ENCODE data around the gene USO1. TPM values are rescaled to one million over a fixed set of nuclear protein-coding genes. Genes with fewer than 3 reads are reported as not detected.

The USO1 gene
- total RNA-seq, 2 donors from 2014 or later: 52.0 to 53.3 TPM

DNA sequence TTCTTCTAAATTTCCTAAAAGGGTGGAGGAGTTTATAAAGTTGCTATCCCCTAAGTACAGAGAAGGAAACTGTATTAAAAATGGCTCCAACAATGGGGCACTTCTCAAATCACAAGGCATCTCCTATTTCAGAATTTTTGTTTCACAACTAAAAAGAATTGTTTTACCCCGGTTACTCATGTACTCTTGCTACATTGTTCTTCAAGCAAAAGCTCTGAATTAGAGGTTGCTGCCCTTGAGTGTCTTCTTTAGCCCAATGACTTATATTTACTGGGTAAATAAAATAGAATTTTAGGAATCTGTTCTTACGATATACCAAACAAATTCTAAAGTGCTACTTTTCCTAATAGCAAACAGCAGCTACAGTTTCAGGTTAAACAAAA is 110.4 kb downstream of the USO1 start:
- Histone ChIP-seq H3K4me3 (no peak overlapping the region), H3K4me1 (replicated peaks) (no peaks in the 10 kb centered on the region), H3K9me3 (no peaks in the 10 kb centered on the region), H3K27me3 (replicated peaks; ENCODE audit: insufficient read depth) (no peaks in the 10 kb centered on the region), H3K36me3 (no peaks in the 10 kb centered on the region), H3K27ac (no peak overlapping the region)
- DNase-seq (ENCODE audit: low spot score): no peak
- TF ChIP-seq POLR2A (IDR thresholded peaks at IDR 0.05): no peak
- TF ChIP-seq, protein P1, sequence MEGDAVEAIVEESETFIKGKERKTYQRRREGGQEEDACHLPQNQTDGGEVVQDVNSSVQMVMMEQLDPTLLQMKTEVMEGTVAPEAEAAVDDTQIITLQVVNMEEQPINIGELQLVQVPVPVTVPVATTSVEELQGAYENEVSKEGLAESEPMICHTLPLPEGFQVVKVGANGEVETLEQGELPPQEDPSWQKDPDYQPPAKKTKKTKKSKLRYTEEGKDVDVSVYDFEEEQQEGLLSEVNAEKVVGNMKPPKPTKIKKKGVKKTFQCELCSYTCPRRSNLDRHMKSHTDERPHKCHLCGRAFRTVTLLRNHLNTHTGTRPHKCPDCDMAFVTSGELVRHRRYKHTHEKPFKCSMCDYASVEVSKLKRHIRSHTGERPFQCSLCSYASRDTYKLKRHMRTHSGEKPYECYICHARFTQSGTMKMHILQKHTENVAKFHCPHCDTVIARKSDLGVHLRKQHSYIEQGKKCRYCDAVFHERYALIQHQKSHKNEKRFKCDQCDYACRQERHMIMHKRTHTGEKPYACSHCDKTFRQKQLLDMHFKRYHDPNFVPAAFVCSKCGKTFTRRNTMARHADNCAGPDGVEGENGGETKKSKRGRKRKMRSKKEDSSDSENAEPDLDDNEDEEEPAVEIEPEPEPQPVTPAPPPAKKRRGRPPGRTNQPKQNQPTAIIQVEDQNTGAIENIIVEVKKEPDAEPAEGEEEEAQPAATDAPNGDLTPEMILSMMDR (IDR thresholded peaks at IDR 0.05): no peak
- no peak for TF ChIP-seq POLR2AphosphoS5 (IDR thresholded peaks at IDR 0.05)
- 58% methylated on average over 2 of the region's 2 CpGs for WGBS
- intact Hi-C loops (cut with DNase I): no loop called here

- intact Hi-C loops (cut with DNase I): loop anchor here (10.0 kb wide), 1 partner anchor 167 kb away; the partner anchor contains the start of gene G3BP2
- no peak for DNase-seq (ENCODE audit: low spot score)
- Histone ChIP-seq H3K4me1 (replicated peaks) (no peaks in the 10 kb centered on the region), H3K4me3 (no peak overlapping the region), H3K9me3 (no peaks in the 10 kb centered on the region), H3K27ac (no peak overlapping the region), H3K36me3 (no peaks in the 10 kb centered on the region), H3K27me3 (replicated peaks; ENCODE audit: insufficient read depth) (no peaks in the 10 kb centered on the region)
- TF ChIP-seq, protein P1 (IDR thresholded peaks at IDR 0.05): no peak
- TF ChIP-seq POLR2AphosphoS5 (IDR thresholded peaks at IDR 0.05): no peak
- 69% methylated on average over 8 of the region's 8 CpGs for whole genome bisulfite sequencing
Measured at GRCh38 chr4:75841641-75842520, 117.5 kb downstream of the USO1 start.

DNA sequence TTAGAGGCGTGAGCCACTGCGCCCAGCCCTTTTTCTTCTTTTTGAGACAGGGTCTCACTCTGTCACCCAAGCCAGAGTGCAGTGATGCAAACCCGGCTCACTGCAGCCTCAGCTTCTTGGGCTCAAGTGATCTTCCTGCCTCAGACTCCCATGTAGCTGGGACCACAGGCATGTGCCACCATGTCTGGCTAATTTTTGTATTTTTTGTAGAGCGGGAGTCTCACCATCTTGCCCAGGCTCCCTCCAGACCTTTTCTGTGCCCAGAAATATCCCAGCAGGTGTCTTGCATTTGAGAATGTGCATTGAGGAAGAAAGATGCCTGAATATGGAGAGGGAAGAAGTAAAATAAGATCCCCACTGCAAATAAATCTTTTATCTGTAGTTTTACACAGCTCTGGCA is 119.2 kb downstream of the USO1 start:
- no peak for DNase-seq (ENCODE audit: low spot score)
- H3K4me3 ChIP-seq: no peak overlapping the region
- no peak for TF ChIP-seq POLR2AphosphoS5 (IDR thresholded peaks at IDR 0.05)
- TF ChIP-seq, protein P1 (IDR thresholded peaks at IDR 0.05): no peak
- no peak for TF ChIP-seq POLR2A (IDR thresholded peaks at IDR 0.05)
- H3K27me3 ChIP-seq (replicated peaks; ENCODE audit: insufficient read depth): no peaks in the 10 kb centered on the region
- peak overlapping the region in 1 of 2 donors; percentile 27 for H3K27ac ChIP-seq
- H3K9me3 ChIP-seq: no peaks in the 10 kb centered on the region
- H3K4me1 ChIP-seq (replicated peaks): no peaks in the 10 kb centered on the region
- intact Hi-C loops (cut with DNase I): loop anchor here (10.0 kb wide), 1 partner anchor 169 kb away; the partner anchor contains the start of gene G3BP2
- no peaks in the 10 kb centered on the region for H3K36me3 ChIP-seq
- WGBS: 94% methylated on average over 4 of the region's 4 CpGs

GRCh38 chr4:75844151-75844662 is 119.8 kb downstream of the USO1 start:
- TF ChIP-seq, protein P1 (IDR thresholded peaks at IDR 0.05): no peak
- TF ChIP-seq POLR2A (IDR thresholded peaks at IDR 0.05) (no peak), POLR2AphosphoS5 (IDR thresholded peaks at IDR 0.05) (no peak)
- Histone ChIP-seq H3K9me3 (no peaks in the 10 kb centered on the region), H3K27me3 (replicated peaks; ENCODE audit: insufficient read depth) (no peaks in the 10 kb centered on the region), H3K36me3 (no peaks in the 10 kb centered on the region), H3K4me3 (no peak overlapping the region), H3K27ac (peak overlapping the region in 1 of 2 donors; percentile 27), H3K4me1 (replicated peaks) (no peaks in the 10 kb centered on the region)
- WGBS: 96% methylated on average over 3 of the region's 3 CpGs
- DNase-seq (ENCODE audit: low spot score): no peak
- intact Hi-C loops (cut with DNase I): loop anchor here (10.0 kb wide), 1 partner anchor 169 kb away; the partner anchor contains the start of gene G3BP2

Data from prostate gland (tissue), 2 donors.